RWPE2 (cell line): ENCODE measurements around the gene TMEM187.

Experiments
- ATAC-seq: fragments of 200-7000 bp; cut with Tn5 transposase; 3 replicates; pipeline ENCODE4 v1.9.1; 2021; ENCODE audit warnings: low read depth
- DNase-seq: peaks from one replicate; pipeline ENCODE4 v3.0.0-alpha.2; 2020; ENCODE audit warnings: low spot score
- H3K27ac ChIP-seq: fragments of 450-650 bp; 2 replicates; pipeline ENCODE4 v1.5.1; 2017; ENCODE audit warnings: mild to moderate bottlenecking; ENCODE audit not compliant: poor library complexity, severe bottlenecking
- H3K27me3 ChIP-seq: fragments of 250-450 bp; sonication (Bioruptor Pico); 2 replicates; pipeline ENCODE4 v1.5.1; 2021; ENCODE audit warnings: mild to moderate bottlenecking, moderate library complexity; ENCODE audit not compliant: insufficient read depth, poor library complexity, severe bottlenecking
- H3K36me3 ChIP-seq: fragments of 250-450 bp; sonication (Bioruptor Pico); 2 replicates; pipeline ENCODE4 v1.5.1; 2020; ENCODE audit warnings: low read depth, mild to moderate bottlenecking, moderate library complexity
- H3K4me1 ChIP-seq: fragments of 250-450 bp; sonication (Bioruptor Pico); 2 replicates; pipeline ENCODE4 v1.5.1; 2021; ENCODE audit warnings: mild to moderate bottlenecking, moderate library complexity; ENCODE audit not compliant: insufficient read depth, poor library complexity, severe bottlenecking
- H3K4me3 ChIP-seq: fragments of 250-450 bp; sonication (Bioruptor Pico); 2 replicates; pipeline ENCODE4 v1.5.1; 2021; ENCODE audit warnings: mild to moderate bottlenecking, moderate library complexity; ENCODE audit not compliant: severe bottlenecking
- H3K9me3 ChIP-seq: fragments of 250-450 bp; sonication (Bioruptor Pico); 2 replicates; pipeline ENCODE4 v1.5.1; 2021; ENCODE audit warnings: mild to moderate bottlenecking, moderate library complexity; ENCODE audit not compliant: severe bottlenecking
- CTCF ChIP-seq: fragments of 450-650 bp; IDR thresholded peaks from one replicate; pipeline ENCODE4 v1.5.1; 2017; ENCODE audit warnings: mild to moderate bottlenecking, moderate library complexity; ENCODE audit not compliant: poor library complexity, severe bottlenecking

TMEM187 gene

GRCh38 chrX:153941336-153942252 lies 31.0 kb upstream of the TMEM187 start:
- H3K36me3 ChIP-seq, result no peaks in the 10 kb centered on the region
- DNase-seq (no peak), ATAC-seq (no peak)
- no peaks in the 10 kb centered on the region for H3K4me1 ChIP-seq
- no peak overlapping the region for H3K27ac ChIP-seq
- no peaks in the 10 kb centered on the region for H3K9me3 ChIP-seq
- no peaks in the 10 kb centered on the region for H3K27me3 ChIP-seq
- no peak overlapping the region for H3K4me3 ChIP-seq
- TF ChIP-seq CTCF, result no peak

GRCh38 chrX:153944140-153944799 lies 28.3 kb upstream of the TMEM187 start, which contains the start of gene RENBP:
RENBP (minus strand) TSS chrX:153944643; CDS start chrX:153944610, 33 bp downstream.
- Histone ChIP-seq H3K4me3 (no peak within 1 kb of the TSS), H3K9me3 (no peaks in the 10 kb centered on the region), H3K4me1 (no peaks in the 10 kb centered on the region), H3K36me3 (peaks cover 6% of the 10 kb centered on the region; the same call in 1 of the 2 replicates), H3K27ac (no peak within 1 kb of the TSS), H3K27me3 (no peaks in the 10 kb centered on the region)
- DNase-seq (no peak), ATAC-seq (no peak)
- TF ChIP-seq CTCF, result no peak

GRCh38 chrX:153944800-153945150 lies 27.8 kb upstream of the TMEM187 start:
- no peak overlapping the region for H3K27ac ChIP-seq
- H3K4me3 ChIP-seq, result no peak overlapping the region

GRCh38 chrX:153945956-153946943 lies 26.3 kb upstream of the TMEM187 start:
- Histone ChIP-seq H3K9me3 (no peaks in the 10 kb centered on the region), H3K4me1 (no peaks in the 10 kb centered on the region), H3K27ac (no peak overlapping the region), H3K27me3 (no peaks in the 10 kb centered on the region), H3K36me3 (peaks cover 25% of the 10 kb centered on the region), H3K4me3 (no peak overlapping the region)
- TF ChIP-seq CTCF, result no peak
- no peak for DNase-seq
- ATAC-seq, result no peak; the same call in 2 of the 3 replicates

More at GRCh38 chrX:153944800-153945150, 27.8 kb upstream of the TMEM187 start:
- DNase-seq (no peak), ATAC-seq (no peak)
- Histone ChIP-seq H3K4me1 (no peaks in the 10 kb centered on the region), H3K27me3 (no peaks in the 10 kb centered on the region), H3K9me3 (no peaks in the 10 kb centered on the region), H3K36me3 (peaks cover 11% of the 10 kb centered on the region)
- no peak for TF ChIP-seq CTCF
